GM19193 (cell line): ENCODE measurements around the gene WBP2NL.

ENCODE experiments used
- POLR2A ChIP-seq: IDR thresholded peaks from 4 replicates; pipeline ENCODE4 v1.6.1; 2011; ENCODE audit not compliant: insufficient read depth, insufficient read length; ENCODE audit errors: extremely low read depth

WBP2NL gene

DNA sequence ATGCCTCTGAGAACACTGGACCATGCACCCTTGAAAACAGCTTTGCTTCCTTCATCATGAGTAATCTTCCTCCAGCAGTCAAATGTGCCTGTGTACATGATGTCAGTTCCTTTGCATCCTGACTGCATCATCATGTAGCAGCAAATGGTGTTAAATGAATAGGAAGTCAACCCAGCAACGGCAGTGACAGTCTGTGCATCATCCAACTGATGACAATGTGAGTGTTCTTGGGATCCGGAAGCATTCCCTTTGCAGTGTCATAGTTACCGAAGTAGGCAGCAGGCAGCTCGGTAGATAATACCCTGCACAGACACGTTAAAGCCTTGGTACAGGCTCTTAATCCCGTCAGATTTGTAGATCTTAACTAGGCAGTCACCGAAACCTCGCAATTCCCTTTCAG lies 2.5 kb downstream of the WBP2NL start:
- TF ChIP-seq POLR2A, result no peak

DNA sequence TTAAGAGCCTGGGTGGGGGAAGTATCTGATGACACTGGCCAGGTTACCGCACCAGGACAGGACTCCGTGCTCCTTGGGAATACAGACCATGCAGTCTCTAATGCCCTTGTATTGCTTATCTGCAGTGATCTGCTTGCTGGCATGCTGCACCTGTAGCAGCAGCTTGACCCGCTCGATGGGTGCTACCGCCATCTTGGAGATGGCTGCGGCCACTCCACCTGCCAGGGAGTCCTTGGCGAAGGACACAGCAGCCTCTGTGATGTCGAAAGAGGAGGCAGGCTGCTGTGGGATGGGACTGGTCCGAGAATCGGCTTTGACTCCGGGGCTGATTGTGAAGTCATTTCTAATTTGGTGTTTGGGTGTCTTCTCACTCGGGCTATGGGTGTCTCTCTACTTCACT lies 3.1 kb downstream of the WBP2NL start:
- TF ChIP-seq POLR2A, result no peak

DNA sequence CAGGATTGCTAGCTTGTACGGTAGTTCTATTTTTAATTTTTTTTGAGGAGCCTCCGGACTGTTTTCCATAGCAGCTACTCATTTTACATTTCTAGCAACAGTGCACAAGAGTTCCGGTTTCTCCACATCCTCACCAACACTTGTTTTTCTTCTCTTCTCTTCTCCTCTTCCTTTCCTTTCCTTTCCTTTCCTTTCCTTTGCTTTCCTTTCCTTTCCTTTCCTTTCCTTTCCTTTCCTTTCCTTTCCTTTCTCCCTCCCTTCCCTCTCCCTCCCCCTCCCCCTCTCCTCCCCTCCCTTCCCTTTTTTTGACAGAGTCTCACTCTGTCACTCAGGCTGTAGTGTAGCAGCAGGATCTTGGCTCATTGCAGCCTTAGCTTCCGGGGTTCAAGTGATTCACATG lies 9.3 kb downstream of the WBP2NL start:
- TF ChIP-seq POLR2A, result no peak

DNA sequence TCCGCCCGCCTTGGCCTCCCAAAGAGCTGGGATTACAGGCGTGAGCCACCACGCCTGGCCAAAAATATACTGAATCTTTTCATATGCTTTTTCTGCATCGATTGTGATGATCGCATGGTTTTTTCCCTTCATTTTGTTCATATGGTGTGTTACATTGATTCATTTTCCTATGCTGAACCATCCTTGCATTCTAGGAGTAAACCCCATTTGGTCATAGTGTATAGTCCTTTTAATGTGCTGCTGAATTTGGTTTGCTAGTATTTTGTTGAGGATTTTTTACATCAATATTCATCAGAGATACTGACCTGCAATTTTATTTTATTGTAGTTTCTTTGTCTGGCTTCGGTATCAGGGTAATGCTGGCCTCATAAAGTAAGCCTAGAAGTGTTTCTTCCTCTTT lies 12.2 kb downstream of the WBP2NL start:
- no peak for TF ChIP-seq POLR2A

DNA sequence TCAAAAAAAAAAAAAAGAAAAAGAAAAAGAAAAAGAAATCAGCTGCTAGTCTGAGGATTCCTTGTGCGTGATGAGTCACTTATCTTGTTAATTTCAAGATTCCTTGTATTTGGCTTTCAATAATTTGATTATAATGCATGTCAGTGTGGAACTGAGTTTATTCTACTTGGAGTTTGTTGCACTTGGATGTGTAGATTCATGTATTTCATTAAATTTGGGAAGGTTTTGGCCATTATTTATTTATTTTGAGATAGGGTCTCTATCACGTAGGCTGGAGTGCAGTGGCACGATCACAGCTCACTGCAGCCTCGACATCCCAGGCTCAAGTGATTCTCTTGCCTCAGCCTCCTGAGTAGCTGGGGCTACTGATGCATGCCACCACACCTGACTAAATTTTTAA lies 14.8 kb downstream of the WBP2NL start:
- no peak for TF ChIP-seq POLR2A

DNA sequence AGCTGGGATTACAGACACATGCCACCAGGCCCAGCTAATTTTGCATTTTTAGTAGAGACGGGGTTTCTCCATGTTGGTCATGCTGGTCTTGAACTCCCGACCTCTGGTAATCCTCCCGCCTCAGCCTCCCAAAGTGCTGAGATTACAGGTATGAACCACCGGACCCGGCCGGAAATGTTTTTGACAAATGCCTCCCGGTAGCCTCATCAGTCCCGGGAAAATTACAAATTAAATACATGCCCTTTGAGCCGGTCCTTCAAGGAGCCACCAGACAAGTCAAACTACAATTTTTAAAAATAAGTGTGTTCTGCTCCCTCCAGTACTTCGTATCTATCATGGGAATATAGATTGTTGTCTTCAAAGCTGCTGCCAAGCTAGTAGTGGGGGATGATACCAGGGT lies 17.5 kb downstream of the WBP2NL start:
- no peak for TF ChIP-seq POLR2A

DNA sequence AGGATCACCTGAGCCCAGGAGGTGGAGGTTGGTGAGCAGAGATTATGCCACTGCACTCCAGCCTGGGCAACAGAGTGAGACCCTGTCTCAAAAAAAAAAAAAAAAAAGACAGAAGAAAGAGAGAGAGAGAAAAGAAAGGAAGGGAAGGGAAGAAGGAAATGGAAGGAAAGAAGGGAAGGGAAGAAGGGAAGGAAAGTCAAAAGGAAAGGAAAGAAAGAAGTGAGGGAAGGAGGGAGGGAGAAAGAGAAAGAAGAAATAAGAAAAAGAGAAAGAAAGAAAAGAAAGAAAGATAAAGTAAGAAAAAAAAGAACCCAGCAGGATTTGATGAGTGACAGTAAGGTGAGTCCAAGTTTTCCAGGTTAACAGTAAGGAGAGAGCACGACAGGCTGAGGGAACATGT lies 19.6 kb downstream of the WBP2NL start:
- TF ChIP-seq POLR2A, result no peak

DNA sequence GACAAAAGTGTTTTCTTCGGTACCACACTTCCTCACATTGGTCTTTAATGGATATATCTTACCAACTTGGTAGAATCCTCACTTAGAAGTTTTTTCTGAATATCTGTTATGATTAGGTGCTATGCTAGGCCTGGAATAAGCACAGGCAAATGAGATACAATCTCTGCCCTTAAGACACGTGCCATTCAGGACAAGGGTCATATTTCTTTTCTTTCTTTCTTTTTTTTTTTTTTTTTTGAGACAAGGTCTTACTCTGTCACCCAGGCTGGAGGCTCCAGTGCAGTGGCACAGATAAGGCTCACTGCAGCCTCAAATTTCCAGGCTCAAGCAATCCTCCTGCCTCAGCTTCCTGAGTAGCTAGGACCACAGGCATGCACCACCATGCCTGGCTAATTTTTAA lies 23.0 kb downstream of the WBP2NL start:
- TF ChIP-seq POLR2A, result no peak

DNA sequence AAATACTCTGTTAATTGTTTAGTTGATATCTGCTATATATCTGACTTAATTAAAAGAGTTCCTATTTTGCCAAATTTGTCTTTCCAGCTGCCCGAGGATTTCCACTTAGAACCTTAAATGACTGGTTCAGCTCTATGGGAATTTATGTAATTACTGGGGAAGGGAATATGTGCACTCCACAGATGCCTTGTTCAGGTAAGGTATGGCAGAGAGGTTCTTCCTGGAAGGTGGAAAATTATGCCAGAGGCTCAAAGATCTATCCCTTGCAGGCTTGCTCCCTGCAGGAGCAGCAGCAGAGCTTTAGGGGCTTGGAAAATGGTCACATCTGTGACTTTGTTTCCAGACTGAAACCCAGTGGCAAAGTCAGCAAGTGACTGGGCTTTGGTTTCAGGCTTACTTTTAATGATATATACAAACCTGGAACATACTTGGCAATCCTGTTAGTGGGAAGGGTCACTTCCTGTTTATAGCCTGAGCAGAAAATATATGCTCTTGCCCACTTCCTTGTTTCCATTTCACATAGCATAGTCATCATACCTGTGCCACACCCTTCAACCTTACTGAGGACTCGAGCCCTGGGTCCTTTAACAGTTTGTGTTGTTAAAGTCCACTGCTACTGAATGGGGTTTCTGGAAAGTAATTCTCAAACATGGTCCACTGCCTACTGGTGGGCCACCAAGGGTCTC lies 23.7 kb downstream of the WBP2NL start:
- TF ChIP-seq POLR2A, result no peak

DNA sequence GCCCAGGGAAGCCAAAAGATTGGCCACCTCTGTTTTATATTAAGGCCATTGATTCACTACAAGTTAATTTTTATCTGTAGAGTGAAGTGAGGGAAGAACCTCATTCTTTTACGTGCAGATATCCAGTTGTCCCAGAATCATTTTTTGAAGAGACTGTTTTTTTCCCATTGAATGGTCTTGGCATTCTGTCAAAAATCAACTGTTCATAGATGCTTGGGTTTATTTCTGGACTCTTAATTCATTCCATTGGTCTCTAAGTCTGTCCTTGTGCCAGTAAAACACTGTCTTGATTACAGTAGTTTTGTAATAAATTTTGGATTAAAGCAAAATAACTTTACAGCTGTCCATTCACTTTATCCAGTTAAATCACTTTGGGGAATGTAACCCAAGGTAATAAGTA lies 26.8 kb downstream of the WBP2NL start:
- no peak for TF ChIP-seq POLR2A

DNA sequence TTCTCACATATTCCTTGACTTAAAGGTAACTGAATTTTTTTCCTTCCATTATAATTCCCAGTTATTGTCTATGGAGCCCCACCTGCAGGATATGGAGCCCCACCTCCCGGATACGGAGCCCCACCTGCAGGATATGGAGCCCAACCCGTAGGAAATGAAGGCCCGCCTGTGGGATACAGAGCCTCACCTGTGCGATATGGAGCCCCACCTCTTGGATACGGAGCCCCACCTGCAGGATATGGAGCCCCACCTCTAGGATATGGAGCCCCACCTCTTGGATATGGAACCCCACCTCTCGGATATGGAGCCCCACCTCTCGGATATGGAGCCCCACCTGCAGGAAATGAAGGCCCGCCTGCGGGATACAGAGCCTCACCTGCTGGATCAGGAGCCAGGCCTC lies 28.1 kb downstream of the WBP2NL start:
- TF ChIP-seq POLR2A, result no peak

DNA sequence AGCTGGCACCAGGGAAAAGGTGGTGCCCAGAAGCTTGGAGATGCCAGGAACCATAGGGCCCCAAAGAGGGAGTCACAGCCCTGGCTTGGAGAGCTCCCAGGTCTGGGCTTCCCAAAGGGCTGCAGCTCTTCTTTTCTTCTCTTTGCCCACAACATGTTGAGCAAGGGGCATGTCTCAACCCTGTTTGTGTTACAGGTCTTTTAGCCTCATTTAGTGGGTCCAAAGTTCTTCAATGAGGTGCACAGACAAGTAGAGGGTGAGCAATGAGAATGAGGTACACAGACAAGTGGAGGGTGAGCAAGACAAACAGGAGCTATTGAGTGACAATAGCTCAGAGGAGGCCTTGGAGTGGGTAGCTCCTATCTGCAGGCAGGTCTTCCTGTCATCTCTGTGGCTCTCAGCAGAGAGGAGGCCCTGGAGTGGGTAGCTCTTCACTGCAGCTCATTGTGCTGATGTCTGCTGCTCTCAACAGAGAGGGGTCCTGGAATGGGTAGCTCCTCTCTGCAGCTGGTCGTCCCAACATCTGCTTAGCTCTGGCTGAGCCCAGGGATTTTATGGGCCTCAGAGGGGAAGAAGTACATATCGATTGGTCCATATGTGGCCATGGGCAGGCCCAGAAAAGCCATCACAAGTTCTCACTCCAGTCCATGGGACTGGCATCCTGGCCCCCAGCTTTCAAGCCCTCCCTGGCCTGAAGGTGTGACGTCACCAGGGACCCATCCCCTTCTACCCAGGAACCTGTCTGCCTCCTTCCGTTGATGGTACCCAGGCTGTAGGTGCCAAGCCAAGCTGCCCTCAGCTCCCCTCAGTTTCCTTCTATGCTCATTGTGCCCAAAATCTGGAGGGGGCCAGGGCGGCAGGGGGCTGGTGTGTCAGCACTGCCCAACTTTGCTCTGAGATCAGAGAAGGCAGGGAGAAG lies 34.9 kb downstream of the WBP2NL start:
- TF ChIP-seq POLR2A, result no peak

DNA sequence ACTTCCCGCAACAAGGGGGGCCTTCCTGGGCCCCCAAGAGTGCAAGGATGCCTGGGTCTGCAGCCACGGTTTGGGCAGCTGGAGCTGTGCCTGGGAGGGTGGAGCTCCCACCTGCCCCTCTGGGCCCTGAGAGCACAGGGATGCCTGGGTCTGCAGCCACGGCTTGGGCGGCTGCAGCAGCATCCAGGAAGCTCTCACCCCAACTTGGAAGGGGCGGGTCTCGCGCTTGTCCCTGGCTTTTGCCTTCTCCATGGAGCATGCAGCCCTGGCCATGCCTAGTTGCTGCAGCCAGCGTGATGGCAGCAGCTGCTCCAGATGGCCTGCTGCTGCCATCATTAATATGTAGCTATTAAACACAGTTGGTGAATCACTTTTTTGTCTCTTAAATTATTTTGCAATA lies 36.7 kb downstream of the WBP2NL start:
- no peak for TF ChIP-seq POLR2A

DNA sequence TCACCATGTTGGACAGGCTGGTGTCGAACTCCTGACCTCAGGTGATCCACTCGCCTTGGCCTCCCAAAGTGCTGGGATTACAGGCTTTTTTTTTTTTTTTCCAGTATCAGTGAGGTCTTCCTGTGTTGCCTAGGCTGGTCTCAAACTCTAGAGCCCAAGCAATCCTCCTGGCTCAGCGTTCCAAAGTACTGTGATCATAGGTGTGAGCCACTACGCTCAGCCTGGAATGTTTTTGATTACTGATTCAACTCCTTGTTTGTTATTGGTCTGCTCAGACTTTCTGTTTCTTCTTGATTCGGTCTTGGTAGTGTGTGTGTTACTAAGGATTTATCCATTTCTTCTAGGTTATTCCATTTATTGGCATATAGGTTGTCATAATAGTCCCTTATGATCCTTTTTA lies 40.7 kb downstream of the WBP2NL start:
- TF ChIP-seq POLR2A, result no peak

DNA sequence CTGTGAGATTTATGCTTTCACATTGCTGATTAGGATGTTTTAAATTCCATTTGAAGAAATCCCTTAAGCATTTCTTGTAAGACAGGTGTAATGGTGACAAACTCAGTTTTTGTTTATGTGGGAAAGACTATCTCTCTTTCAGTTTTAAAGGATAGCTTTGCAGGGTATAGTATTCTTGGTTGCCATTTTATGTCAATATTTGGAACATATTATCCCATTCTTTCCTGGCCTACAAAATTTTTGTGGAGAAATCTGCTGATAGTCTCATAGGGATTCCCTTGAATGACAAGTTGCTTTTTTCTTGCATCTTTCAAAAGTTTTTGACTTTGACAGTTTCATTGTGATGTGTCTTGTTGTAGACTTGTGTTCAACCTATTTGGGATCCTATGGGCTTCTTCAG lies 43.2 kb downstream of the WBP2NL start:
- no peak for TF ChIP-seq POLR2A

DNA sequence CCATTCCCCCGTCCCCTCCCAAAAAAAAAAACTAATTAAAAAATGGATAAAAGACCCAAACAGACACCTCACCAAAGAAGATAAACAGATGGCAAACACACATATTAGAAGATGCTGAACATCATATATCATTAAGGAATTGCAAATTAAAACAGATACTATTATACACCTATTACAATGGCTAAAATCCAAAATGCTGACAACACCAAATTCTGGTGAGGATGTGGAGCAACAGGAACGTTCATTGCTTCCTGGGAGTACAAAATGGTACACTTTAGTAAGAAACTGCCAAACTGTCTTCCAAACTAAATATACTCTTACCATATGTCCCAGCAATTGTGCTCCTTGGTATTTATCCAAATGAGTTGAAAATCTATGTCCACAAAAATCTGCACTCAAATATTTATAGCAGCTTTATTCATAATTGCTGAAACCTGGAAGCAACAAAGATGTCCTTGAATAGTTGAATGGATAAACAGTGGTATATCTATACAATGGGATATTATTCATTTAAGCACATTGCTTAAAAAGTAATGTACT lies 52.1 kb downstream of the WBP2NL start:
- no peak for TF ChIP-seq POLR2A
